ENCODE measurements around the gene PROZ.

Gene PROZ

DNA sequence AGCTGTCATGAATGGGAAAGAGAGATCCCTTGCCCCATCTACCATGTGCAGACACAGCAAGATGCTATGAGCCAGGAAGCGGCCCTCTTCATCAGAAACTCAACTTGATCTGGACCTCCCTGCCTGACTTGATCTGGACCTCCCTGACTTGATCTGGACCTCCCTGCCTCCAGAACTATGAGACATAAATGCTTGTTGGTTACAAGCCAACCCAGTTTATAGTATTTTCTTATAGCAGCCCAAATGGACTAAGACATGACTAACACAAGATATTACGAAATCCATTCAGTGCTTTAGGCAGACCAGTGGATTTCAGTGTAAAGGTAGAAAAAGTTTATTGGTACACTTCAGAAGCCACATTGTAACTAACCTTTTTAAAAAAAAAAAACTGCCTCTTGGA lies 34.5 kb downstream of the PROZ start:
- no peak for TF ChIP-seq CTCF (IDR thresholded peaks at IDR 0.05; ENCODE audit: control insufficient read depth, insufficient read depth, low read depth, low read length, missing control alignments)
- no peak overlapping the region for H3K4me3 ChIP-seq (ENCODE audit: control insufficient read depth, low read depth, low read length)
- peak; percentile 61 for DNase-seq (ENCODE audit: low read depth)

GRCh38 chr13:113195360-113195759 lies 36.9 kb downstream of the PROZ start:
- TF ChIP-seq CTCF (IDR thresholded peaks at IDR 0.05; ENCODE audit: control insufficient read depth, insufficient read depth, low read depth, low read length, missing control alignments) = no peak
- no peak overlapping the region for H3K4me3 ChIP-seq (ENCODE audit: control insufficient read depth, low read depth, low read length)
- no peak for DNase-seq (ENCODE audit: low read depth)

DNA sequence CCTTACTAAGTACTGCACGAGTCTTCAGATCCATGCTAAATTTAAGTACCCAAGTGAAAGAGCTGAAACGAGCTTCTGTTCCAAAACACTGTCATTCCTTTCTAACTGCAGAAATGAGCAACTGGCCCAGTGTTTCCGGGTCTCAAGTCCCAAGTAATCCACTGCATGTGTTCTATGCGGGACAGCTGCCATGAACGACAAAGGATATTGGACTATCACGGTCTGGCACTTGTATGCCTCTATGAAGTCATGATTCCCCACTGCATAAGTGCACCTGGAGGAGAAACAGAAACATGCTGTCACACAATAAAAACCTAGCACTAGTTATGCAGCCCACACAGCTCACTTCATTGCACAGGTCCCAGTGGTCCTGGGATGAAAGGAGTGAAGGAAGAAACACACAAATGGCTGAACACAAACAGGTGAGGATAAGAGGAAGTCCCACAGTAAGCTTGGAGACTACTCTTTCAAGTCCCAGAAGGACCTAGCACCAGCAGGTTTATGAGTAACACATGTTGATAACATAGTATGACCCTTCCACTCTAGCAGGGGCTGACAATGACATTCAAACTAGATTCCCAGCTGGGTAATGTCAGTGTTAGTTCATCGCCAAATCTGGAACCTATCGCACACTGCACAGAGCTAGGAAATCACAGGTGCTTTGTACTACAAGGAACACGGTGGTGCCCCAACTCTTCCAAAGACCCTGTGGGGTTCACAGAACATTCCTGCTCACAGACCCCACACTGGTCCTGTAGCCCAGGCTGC lies 38.7 kb downstream of the PROZ start:
- no peak for TF ChIP-seq CTCF (IDR thresholded peaks at IDR 0.05; ENCODE audit: control insufficient read depth, insufficient read depth, low read depth, low read length, missing control alignments)
- no peak overlapping the region for H3K4me3 ChIP-seq (ENCODE audit: control insufficient read depth, low read depth, low read length)
- no peak for DNase-seq (ENCODE audit: low read depth)

GRCh38 chr13:113201815-113202214 lies 43.4 kb downstream of the PROZ start:
- no peak overlapping the region for H3K4me3 ChIP-seq (ENCODE audit: control insufficient read depth, low read depth, low read length)
- TF ChIP-seq CTCF (IDR thresholded peaks at IDR 0.05; ENCODE audit: control insufficient read depth, insufficient read depth, low read depth, low read length, missing control alignments) = no peak
- no peak for DNase-seq (ENCODE audit: low read depth)

GRCh38 chr13:113202912-113203311 lies 44.5 kb downstream of the PROZ start:
- DNase-seq (ENCODE audit: low read depth) = no peak
- no peak overlapping the region for H3K4me3 ChIP-seq (ENCODE audit: control insufficient read depth, low read depth, low read length)
- TF ChIP-seq CTCF (IDR thresholded peaks at IDR 0.05; ENCODE audit: control insufficient read depth, insufficient read depth, low read depth, low read length, missing control alignments) = no peak

DNA sequence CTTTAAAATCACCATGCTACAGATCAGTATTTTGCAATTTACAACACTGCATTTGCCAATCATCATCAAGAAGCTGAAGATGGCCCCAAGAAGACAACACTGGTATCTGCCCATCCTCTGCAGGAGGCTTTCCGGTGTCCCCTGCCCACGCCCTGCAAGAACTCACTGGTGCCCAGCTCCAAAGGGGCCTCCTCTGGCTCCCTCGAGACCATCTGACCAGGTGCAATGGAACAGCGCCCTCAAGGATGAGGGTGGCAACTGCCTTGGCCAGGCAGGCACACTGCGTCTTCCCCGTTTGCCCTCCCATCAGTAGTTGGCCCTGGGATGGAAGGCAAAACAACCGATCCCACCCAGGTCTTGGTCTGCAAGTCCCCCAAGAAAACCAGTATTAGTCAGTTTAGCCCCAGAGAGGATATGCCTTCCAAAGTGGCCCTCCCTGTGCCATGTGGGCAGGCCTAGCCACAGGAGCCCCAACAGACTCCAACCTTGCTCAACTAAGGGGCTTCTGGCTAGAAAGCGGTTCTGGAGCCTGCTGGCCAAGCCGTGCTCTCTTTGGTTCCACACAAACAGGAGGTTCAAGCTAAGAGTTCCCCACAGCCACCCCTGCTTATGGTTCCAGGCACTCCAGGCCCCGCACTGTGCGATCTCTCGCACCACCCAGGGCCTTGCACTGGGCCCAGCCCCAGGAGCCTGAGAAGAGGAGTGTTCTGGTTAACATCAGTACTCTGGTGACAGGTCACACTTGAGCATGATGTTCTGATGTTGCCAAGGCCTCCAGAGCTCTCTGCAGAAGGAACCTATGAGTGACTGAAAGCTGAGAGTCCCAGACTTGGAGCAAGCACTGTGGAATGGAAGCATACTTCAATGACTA lies 45.3 kb downstream of the PROZ start:
- no peak for TF ChIP-seq CTCF (IDR thresholded peaks at IDR 0.05; ENCODE audit: control insufficient read depth, insufficient read depth, low read depth, low read length, missing control alignments)
- no peak for DNase-seq (ENCODE audit: low read depth)
- H3K4me3 ChIP-seq (ENCODE audit: control insufficient read depth, low read depth, low read length) = no peak overlapping the region

Measured in AG09309 (cell line).